Prostate gland (tissue), 2 donors: Measurements from ENCODE around the gene TMIGD1. TPM values are rescaled to one million over a fixed set of nuclear protein-coding genes. Genes with fewer than 3 reads are reported as not detected.

Experiments
- DNase-seq: peaks from one replicate; pipeline ENCODE4 v3.0.0-alpha.2; 2019; ENCODE audit warnings: low spot score
- H3K27ac ChIP-seq, 2 donors: fragments of 200-600 bp; sonication (generic); 2 replicates each; pipeline ENCODE4 v1.5.1; 2017 to 2019
- H3K27me3 ChIP-seq: fragments of 200-600 bp; sonication (generic); replicated peaks from 2 replicates; pipeline ENCODE4 v1.5.1; 2019; ENCODE audit not compliant: insufficient read depth
- H3K36me3 ChIP-seq, 2 donors: fragments of 200-600 bp; sonication (generic); 1 replicate in 1 of 2; 2 replicates in 1 of 2; pipeline versions ENCODE4 v1.5.1 to v1.8.1; 2017 to 2019
- H3K4me1 ChIP-seq: fragments of 200-600 bp; sonication (generic); replicated peaks from 2 replicates; pipeline ENCODE4 v1.5.1; 2019
- H3K4me3 ChIP-seq, 2 donors: fragments of 200-600 bp; sonication (generic); 2 replicates each; pipeline ENCODE4 v1.5.1; 2017 to 2019
- H3K9me3 ChIP-seq: fragments of 200-600 bp; sonication (generic); 2 replicates; pipeline ENCODE4 v1.5.1; 2017
- POLR2A ChIP-seq: fragments of 450-650 bp; IDR thresholded peaks from one replicate; pipeline ENCODE4 v1.6.1; 2016; ENCODE audit warnings: antibody characterized with exemption, mild to moderate bottlenecking
- POLR2AphosphoS5 ChIP-seq: sonication (generic); formaldehyde crosslinking; IDR thresholded peaks from one replicate; pipeline ENCODE4 v1.6.1; 2017; ENCODE audit warnings: antibody characterized with exemption
- WGBS: methylation state at CpG from one replicate; pipeline ENCODE4 v1.1.5; 2018; 5-methylcytosine and 5-hydroxymethylcytosine counted together
- intact Hi-C: fragments of 100-400 bp; cut with DNase I; formaldehyde crosslinking; loops from one replicate; pipeline ENCODE4 v1.14.2; 2022
- total RNA-seq, 2 donors: library from RNA; depleted of rRNA; stranded (reverse); fragments of >200 nt; gene quantifications; one replicate each; pipeline ENCODE4 v1.1.0, GENCODE V29; 2016
- TF ChIP-seq, protein P1 (sequence below), 4 experiments: fragments of 200-600 bp in 2 of 4; fragments of 450-650 bp in 2 of 4; sonication (generic) in 2 of 4; IDR thresholded peaks; 1 replicate in 3 of 4; 2 replicates in 1 of 4; pipeline ENCODE4 v1.5.1; 2016 to 2019; ENCODE audit warnings: antibody characterized with exemption in 4 of 4, mild to moderate bottlenecking in 2 of 4, moderate library complexity in 2 of 4

The TMIGD1 gene
- total RNA-seq, 2 donors from 2014 or later, result not detected

DNA sequence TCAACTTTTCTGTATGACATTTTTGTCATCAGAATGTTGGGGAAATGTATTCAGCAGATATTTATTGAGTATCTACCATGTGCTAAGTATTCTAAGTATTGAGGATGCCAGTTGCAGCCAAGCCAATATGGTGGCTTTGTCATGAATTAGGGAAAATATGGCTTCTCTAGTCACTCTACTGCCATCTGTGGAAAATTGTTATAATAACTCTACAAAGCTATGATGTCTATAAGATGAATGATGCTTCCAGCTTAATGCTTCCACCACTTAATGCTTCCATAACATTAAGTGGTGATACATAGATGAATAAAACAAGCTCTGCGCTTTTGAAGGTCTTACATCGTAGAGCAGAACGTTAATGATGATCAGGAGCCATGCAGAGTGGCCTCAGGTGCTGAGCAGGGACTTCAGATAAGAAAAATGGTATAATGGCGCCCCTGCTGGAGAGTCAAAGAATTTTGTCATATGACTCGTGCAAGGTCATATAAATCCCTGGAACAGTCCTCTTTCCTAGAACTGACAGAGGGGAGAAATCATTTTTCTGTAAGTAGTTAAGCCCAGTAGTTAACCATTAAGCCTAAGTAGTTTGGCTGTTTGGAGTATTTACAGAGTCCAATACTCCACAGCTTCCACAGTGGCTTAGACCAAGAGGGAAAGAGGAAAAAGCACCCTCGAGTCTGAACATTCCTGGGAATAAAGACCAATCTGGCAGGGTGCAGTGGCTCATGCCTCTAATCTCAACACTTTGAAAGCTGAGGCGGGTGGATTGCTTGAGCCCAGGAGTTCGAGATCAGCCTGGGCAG, 2.7 kb upstream of the TMIGD1 start:
- TF ChIP-seq POLR2A (no peak), POLR2AphosphoS5 (no peak)
- TF ChIP-seq, protein P1, sequence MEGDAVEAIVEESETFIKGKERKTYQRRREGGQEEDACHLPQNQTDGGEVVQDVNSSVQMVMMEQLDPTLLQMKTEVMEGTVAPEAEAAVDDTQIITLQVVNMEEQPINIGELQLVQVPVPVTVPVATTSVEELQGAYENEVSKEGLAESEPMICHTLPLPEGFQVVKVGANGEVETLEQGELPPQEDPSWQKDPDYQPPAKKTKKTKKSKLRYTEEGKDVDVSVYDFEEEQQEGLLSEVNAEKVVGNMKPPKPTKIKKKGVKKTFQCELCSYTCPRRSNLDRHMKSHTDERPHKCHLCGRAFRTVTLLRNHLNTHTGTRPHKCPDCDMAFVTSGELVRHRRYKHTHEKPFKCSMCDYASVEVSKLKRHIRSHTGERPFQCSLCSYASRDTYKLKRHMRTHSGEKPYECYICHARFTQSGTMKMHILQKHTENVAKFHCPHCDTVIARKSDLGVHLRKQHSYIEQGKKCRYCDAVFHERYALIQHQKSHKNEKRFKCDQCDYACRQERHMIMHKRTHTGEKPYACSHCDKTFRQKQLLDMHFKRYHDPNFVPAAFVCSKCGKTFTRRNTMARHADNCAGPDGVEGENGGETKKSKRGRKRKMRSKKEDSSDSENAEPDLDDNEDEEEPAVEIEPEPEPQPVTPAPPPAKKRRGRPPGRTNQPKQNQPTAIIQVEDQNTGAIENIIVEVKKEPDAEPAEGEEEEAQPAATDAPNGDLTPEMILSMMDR (IDR thresholded peaks at IDR 0.05), result peak in 3 of 4 experiments; percentile 37 to 61 (median 51)
- DNase-seq, result no peak
- no peak overlapping the region for H3K4me3 ChIP-seq
- peaks cover 10% of the 10 kb centered on the region for H3K4me1 ChIP-seq
- no peak overlapping the region for H3K27ac ChIP-seq
- no peaks in the 10 kb centered on the region for H3K9me3 ChIP-seq
- intact Hi-C loops, result no loop called here
- no peaks in the 10 kb centered on the region for H3K27me3 ChIP-seq
- H3K36me3 ChIP-seq, result no peaks in the 10 kb centered on the region
- 63% methylated on average over 8 of the region's 8 CpGs for WGBS

DNA sequence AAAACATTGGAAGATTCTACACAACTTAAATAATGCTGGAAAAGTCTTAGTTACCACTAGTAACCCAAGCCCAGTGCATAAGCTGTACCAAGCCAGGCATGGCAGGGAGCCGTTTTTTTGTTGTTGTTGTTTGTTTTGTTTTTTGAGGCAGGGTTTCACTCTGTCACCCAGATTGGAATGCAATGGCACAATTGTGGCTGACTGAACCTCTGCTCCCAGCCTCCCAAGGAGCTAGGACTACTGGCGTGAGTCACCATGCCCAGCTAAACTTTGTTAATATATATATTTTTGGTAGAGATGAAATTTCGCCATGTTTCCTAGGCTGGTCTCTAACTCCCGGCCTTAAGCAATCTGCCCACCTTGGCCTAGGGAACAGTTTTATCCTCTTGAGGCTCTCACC, 564 bp upstream of the TMIGD1 start:
- WGBS, result 86% methylated on average over 4 of the region's 4 CpGs
- TF ChIP-seq, protein P1 (IDR thresholded peaks at IDR 0.05), result no peak
- TF ChIP-seq POLR2A, result no peak
- TF ChIP-seq POLR2AphosphoS5, result no peak
- intact Hi-C loops, result no loop called here

DNA sequence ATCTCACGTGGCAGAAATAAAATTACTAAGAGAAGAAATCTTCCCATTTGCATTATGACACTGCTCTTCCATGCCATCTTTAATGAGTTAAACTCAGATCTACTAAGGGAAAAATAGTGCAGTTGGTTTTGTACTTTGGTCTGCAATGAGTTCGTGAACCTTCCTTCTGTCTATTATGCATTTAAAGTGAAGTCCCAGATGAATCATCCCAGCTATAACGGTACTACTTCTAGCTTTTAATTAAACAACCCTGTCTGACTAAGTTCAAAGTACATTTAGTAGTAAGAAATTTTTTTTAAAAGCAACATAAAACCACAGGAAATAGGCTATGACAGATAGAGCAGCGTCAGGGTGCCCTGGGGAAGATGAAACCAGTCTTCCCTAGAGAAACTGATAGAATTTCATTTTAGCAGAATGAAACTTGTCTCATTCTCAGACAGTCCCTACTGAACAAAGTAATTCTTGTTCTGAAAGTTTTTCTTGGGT, 1.8 kb downstream of the TMIGD1 start:
- Histone ChIP-seq H3K9me3 (no peaks in the 10 kb centered on the region), H3K4me1 (peaks cover 10% of the 10 kb centered on the region), H3K27me3 (no peaks in the 10 kb centered on the region), H3K27ac (no peak overlapping the region), H3K4me3 (no peak overlapping the region), H3K36me3 (no peaks in the 10 kb centered on the region)
- TF ChIP-seq POLR2AphosphoS5 (no peak), POLR2A (no peak)
- TF ChIP-seq, protein P1 (IDR thresholded peaks at IDR 0.05), result no peak
- intact Hi-C loops, result no loop called here
- 41% methylated on average over 4 of the region's 4 CpGs for WGBS
- no peak for DNase-seq

More for the DNA sequence above, 564 bp upstream of the TMIGD1 start:
- no peaks in the 10 kb centered on the region for H3K9me3 ChIP-seq
- DNase-seq, result no peak
- H3K4me3 ChIP-seq, result no peak overlapping the region
- no peaks in the 10 kb centered on the region for H3K36me3 ChIP-seq
- H3K27ac ChIP-seq, result no peak overlapping the region
- H3K4me1 ChIP-seq, result peaks cover 10% of the 10 kb centered on the region
- H3K27me3 ChIP-seq, result no peaks in the 10 kb centered on the region

- Histone ChIP-seq H3K4me1 (no peaks in the 10 kb centered on the region), H3K27ac (no peak overlapping the region), H3K36me3 (no peaks in the 10 kb centered on the region), H3K9me3 (no peaks in the 10 kb centered on the region), H3K27me3 (no peaks in the 10 kb centered on the region), H3K4me3 (no peak overlapping the region)
- WGBS, result 22% methylated on average over 1 of the region's 1 CpG
- intact Hi-C loops, result no loop called here
- TF ChIP-seq, protein P1 (IDR thresholded peaks at IDR 0.05), result no peak
- TF ChIP-seq POLR2A (no peak), POLR2AphosphoS5 (no peak)
- DNase-seq, result no peak
Observed at GRCh38 chr17:30326809-30327208, 7.0 kb downstream of the TMIGD1 start.

- Histone ChIP-seq H3K4me1 (no peaks in the 10 kb centered on the region), H3K27ac (no peak overlapping the region), H3K36me3 (no peaks in the 10 kb centered on the region), H3K27me3 (no peaks in the 10 kb centered on the region), H3K9me3 (no peaks in the 10 kb centered on the region), H3K4me3 (no peak overlapping the region)
- no peak for TF ChIP-seq POLR2AphosphoS5
- no peak for TF ChIP-seq POLR2A
- TF ChIP-seq, protein P1 (IDR thresholded peaks at IDR 0.05), result no peak
- intact Hi-C loops, result no loop called here
- DNase-seq, result no peak
- 78% methylated on average over 7 of the region's 7 CpGs for WGBS
Observed at GRCh38 chr17:30324723-30325122, 9.1 kb downstream of the TMIGD1 start.
